ENCODE measurements around the gene FAM228A.

FAM228A gene

GRCh38 chr2:24231461-24231881, 56.6 kb downstream of the FAM228A start:
- no peak for DNase-seq

GRCh38 chr2:24233321-24233720, 58.5 kb downstream of the FAM228A start:
- no peak for DNase-seq

- no peak for DNase-seq
Observed at GRCh38 chr2:24237313-24237712, 62.5 kb downstream of the FAM228A start.

- peak; percentile 80 for DNase-seq
Observed at GRCh38 chr2:24238158-24238557, 63.3 kb downstream of the FAM228A start.

- no peak for DNase-seq
Observed at GRCh38 chr2:24239553-24239952, 64.7 kb downstream of the FAM228A start.
